ENCODE measurements around the gene PPIL3.

Gene PPIL3

GRCh38 chr2:200860092-200860795 lies 28.6 kb downstream of the PPIL3 start:
- DNase-seq, result no peak

GRCh38 chr2:200856806-200857205 lies 32.1 kb downstream of the PPIL3 start:
- DNase-seq, result no peak

- no peak for DNase-seq
These were observed 36.3 kb downstream of the PPIL3 start for GRCh38 chr2:200852605-200853004.

GRCh38 chr2:200851398-200852248 lies 37.3 kb downstream of the PPIL3 start:
- DNase-seq, result no peak

GRCh38 chr2:200850512-200851256 lies 38.2 kb downstream of the PPIL3 start:
- no peak for DNase-seq

- DNase-seq, result no peak
These were observed 40.9 kb downstream of the PPIL3 start for GRCh38 chr2:200847939-200848338.

- DNase-seq, result no peak
These were observed 41.6 kb downstream of the PPIL3 start for GRCh38 chr2:200847269-200847668.

GRCh38 chr2:200845669-200846325 lies 43.1 kb downstream of the PPIL3 start:
- no peak for DNase-seq

GRCh38 chr2:200845194-200845593 lies 43.7 kb downstream of the PPIL3 start:
- no peak for DNase-seq

- DNase-seq, result no peak
These were observed 44.6 kb downstream of the PPIL3 start for GRCh38 chr2:200843993-200844948.

- no peak for DNase-seq
These were observed 49.4 kb downstream of the PPIL3 start for GRCh38 chr2:200839513-200839912.

- no peak for DNase-seq
These were observed 54.2 kb downstream of the PPIL3 start for GRCh38 chr2:200834701-200835100.

GRCh38 chr2:200829258-200829655 lies 59.6 kb downstream of the PPIL3 start:
- DNase-seq, result no peak

- no peak for DNase-seq
These were observed 60.2 kb downstream of the PPIL3 start for GRCh38 chr2:200828572-200829257.

- no peak for DNase-seq
These were observed 60.8 kb downstream of the PPIL3 start for GRCh38 chr2:200828104-200828503.

- no peak for DNase-seq
These were observed 67.1 kb downstream of the PPIL3 start for GRCh38 chr2:200821686-200822245.

Measured in activated naive CD4-positive, alpha-beta T cell (primary cell).